Measurements from ENCODE around the gene GPR150.

GPR150 gene

DNA sequence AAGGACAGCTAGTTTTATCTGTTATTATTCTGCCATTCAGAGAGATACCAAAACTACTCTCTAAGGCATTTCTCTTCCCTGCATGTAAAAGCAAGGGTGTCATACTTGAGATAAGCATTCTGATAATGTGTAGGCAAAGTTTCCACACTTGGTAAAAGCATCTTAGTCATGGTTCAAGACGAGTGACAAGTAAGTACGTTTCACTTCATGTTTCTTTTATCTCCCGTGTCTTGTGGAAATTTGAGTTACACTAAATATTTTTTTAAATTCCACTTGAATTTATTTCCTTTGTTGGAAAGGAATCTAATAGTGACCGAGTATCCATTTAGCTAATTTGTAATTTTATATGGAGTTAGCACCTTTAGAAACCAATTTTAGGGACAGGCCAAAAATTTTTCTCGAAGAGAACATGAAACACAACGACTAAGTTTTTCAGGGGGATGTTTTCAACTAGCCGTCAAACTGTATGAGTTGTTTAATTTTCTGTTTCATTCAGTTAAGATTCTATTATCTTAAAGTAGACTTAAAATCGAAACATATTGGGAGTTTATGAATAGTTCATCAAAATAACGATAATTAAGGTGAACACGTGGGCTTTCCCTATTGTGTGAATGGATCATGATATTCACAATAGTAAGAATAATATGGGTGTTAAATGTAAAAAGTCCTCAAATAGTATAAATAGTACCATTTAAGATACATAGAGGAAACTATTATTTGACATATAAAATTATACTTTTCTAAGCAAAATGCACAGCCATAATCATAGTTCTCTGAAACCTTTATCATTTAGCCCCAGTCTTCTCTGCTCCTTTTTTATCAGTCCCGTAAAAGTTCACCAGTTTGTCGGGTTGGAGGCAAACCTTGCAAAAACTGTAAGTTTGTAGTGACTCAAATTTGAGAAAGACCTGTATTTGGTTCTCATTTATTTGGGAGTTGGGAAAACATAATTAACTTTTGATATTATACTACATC is 28.3 kb downstream of the GPR150 start:
- no peak overlapping the region for H3K4me3 ChIP-seq (ENCODE audit: low read depth, low read length)

DNA sequence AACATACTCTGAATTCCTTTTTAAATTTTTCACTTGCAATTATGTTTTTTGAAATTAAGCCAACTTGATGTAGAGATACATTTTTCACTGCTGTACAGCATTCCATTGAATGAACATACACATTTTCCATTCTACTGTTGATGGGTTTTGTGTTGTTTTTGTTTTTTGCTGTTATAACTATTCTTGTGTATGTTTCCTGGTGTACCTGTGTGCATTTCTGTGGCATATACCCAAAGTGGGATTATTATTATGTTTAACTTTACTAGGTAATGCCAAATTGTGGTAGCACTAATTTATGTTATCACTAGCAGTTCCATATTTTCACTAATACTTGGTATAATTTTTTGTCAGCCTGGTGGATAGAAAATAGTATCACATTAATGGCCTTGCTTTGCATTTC is 29.4 kb downstream of the GPR150 start:
- no peak overlapping the region for H3K4me3 ChIP-seq (ENCODE audit: low read depth, low read length)

DNA sequence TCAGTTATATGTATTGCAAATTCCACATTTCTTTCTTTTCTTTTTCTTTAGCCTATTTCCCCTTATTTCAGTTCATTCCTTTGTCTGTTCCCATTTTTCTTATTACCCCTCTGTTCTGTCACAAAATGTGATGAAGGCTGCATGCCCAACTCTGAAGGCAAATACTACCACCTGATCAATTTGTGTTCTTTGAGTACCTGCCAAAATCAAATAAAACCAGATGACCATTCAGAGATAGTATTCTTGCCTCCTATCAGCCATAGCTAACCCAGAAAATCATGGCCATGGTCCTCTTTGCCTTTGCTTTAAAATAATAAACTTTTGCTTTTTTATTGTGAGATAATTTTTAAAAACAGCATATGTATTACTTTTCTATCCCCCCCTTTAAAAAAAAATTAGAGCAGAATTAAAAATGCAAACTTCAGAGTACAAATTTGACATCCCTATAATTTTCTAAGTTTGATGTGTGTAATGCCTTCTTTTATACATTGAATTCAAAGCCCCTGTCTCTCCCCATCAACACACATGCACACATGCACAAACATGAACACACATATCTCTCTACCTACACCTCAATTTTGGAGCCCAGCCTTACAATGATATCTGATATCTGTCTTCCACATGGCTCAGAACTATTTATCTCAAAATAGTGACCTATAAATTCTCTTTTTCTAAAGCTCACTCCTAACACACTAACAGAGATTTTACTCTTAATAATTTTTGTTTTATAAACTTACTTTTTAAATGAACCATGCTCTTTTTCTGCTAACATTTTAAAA is 30.1 kb downstream of the GPR150 start:
- no peak overlapping the region for H3K4me3 ChIP-seq (ENCODE audit: low read depth, low read length)

DNA sequence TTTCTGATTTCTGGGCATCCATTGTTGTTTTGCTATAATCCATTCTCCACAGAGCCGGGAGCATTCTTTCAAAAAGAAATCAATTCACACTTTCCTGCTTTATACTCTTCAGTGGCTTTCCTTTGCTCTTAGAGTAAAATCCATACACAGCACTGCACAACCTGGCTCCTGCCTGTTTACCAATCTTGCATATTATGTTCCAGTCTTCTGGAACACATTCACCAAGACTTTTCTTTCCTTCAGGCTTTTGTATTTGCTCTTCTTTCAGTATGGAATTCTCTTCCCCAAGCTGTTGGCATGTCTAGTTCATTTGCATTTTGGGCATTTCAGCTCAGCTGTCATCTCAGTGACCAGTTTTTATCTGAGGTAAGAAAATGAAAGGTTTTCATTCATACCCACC is 33.0 kb downstream of the GPR150 start:
- H3K4me3 ChIP-seq (ENCODE audit: low read depth, low read length) = no peak overlapping the region

DNA sequence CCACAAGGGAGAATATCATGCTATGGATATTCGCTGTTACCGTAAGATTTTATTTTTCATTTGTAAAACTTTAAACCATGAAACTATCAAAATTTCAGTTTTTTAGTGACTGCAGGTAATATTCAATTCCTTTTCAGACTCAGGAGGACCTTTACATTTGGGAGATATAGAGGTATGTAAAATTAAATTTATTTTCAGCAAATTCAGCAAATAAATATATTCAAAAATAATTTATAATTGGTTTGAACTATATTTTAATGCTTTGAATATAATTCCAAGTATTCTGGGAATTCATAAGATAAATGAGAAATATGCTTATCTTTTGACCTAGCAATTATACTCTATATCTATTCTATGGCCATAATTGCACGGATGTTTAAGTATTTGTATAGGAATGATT is 34.3 kb downstream of the GPR150 start:
- H3K4me3 ChIP-seq (ENCODE audit: low read depth, low read length) = no peak overlapping the region

DNA sequence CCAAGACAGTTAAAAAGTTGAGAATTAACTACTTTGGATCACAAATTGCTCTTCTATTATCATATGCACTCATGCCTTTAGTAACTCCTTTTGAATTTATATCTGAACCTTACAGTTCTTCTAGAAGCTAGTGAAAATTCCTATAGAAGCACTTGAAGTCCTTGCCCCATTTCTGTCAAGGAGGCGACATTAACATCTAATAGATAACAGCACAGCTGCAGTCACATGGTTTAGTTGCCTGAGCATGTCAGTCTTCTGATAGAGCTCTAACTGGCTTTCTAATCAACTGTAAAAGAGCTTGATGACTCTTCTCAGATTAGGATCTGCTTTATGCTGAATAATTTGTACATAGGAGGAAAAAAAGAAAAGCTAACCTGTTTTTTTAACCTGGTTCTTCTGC is 35.7 kb downstream of the GPR150 start:
- no peak overlapping the region for H3K4me3 ChIP-seq (ENCODE audit: low read depth, low read length)

DNA sequence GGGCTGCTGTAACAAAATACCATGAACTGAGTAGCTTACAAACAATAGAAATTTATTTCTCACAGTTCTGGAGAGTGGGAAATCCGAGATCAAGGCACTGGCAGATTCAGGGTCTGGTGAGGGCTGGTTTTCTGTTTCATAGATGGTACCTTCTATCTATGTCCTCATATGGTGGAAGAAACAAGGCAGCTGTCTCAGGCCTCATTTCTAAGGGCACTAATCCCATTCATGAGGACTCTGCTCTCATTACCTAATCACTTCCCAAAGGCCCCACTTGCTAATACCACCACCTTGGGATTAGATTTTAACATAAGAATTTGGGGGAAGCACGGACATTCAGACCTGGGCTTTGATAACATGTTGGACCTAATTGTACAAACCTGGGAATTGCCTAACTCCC is 40.2 kb downstream of the GPR150 start:
- no peak overlapping the region for H3K4me3 ChIP-seq (ENCODE audit: low read depth, low read length)

DNA sequence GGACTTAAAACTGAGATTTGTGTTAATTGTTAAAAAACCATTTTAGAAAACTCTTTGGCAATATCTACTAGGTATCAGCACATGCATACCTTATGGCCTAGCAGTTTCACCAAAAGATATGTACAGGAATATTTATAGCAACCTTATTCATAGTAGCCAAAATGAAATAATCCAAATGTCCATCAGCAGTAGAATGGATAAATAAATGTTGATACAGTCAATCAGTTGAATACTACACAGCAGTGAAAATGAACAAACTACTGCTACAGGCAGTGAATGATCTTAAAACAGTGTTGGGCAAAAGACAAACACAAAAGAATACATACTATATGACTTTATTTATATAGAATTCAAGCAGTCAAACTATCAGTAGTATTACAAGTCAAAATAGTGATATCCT is 43.1 kb downstream of the GPR150 start:
- H3K4me3 ChIP-seq (ENCODE audit: low read depth, low read length) = no peak overlapping the region

DNA sequence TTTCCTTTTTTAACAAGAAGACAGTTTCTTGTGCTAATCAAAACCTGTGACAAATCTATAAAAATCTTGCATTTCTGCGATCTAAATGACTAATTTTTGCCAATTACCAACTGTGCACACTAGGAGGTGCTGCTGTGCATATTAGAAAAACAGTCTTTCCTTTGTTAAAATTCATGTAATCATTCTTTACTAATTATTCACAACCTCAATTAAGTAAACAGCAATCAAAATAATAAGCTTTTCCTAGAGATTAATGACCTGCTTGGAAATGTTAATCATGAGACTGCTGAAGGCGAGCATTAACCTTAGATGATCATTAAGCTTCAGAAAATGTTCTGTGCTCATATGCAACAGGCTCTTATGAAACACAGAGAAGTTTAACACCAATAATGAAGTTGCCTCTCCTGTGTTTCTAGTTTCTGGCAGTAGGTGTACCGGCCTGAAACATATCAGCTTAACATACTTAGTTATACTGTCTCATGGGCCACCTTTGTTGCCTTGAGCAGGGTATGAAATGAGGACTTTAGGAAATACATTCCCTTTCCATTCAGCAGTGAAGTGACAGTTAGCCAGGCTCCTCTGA is 44.4 kb downstream of the GPR150 start:
- no peak overlapping the region for H3K4me3 ChIP-seq (ENCODE audit: low read depth, low read length)

DNA sequence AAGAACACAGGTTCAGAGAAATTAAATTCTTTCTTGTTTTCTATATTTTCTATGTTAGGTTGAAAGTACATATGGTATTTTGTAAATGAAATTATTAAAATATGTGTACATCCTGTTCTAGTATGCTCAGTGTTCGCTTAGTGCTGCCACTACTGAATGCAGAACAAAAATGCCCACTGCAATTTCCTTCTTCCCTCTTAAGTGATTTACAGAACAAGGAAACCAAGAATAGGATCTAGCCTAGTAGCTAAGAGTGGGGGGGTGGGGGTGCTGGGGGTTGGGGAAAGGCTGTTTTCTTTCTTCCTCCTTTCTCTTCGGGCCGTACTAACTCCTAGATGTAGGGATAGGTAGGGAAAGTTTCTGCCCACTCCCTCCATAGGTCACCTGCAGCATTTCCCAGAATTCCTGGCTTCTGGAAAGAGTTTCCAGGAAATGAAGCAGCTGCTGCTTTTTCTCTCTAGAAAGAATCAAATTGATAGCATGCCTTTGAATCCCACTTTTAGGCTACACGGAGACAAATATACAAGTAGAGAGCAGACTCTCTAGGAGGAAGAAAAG is 47.3 kb downstream of the GPR150 start:
- no peak overlapping the region for H3K4me3 ChIP-seq (ENCODE audit: low read depth, low read length)

DNA sequence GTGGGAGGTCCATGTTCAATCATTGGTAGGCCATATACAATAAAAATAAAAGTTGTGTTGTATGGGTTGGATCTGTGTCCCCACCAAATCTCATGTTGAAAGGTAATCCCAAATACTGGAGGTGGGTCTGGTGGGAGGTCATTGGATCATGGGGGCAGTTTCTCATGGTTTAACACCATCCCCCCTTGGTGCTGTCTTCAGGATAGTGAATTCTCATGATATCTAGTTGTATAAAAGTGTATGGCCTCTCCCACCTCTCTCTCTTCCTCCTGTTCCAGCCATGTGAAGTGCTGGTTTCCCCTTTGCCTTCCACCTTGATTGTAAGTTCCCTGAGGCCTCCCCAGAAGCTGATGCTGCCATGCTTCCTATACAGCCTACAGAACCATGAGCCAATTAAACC is 47.8 kb downstream of the GPR150 start:
- H3K4me3 ChIP-seq (ENCODE audit: low read depth, low read length) = no peak overlapping the region

DNA sequence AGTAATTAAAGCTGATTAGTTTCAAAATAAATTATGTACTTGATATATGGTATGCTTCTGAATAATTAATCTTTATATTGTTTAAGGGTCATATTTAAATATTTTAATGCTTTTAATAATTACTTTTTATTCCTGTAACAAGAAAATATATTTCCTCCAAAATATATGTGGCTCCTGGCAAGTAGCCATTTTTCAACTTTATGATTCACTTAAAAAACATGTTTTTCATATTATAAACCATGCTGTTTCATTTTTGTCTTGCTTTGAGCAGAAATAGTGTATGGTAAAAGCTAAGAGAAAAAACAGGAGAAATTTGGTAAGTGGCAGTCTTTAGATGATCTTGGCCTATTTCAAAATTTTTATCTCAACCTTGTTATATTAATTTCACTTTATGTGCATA is 48.3 kb downstream of the GPR150 start:
- no peak overlapping the region for H3K4me3 ChIP-seq (ENCODE audit: low read depth, low read length)

DNA sequence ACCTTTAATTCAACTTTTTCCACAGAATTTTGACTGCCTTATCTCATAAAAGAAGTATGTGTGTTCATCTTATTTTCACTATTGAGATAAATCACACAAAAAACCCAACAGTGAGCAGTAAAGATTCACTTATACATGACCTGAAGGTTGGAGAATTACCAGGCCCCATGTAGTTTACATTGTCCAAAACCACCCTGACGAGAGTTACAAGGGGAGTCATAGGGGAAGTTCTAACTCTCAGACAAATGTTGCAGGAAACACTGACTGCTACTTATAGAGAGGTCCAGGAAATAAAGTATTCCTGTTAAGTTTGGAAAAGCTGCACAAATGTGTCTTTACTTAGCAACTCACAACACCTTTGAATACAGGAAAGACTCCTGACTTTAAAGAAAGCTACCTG is 48.8 kb downstream of the GPR150 start:
- H3K4me3 ChIP-seq (ENCODE audit: low read depth, low read length) = no peak overlapping the region

DNA sequence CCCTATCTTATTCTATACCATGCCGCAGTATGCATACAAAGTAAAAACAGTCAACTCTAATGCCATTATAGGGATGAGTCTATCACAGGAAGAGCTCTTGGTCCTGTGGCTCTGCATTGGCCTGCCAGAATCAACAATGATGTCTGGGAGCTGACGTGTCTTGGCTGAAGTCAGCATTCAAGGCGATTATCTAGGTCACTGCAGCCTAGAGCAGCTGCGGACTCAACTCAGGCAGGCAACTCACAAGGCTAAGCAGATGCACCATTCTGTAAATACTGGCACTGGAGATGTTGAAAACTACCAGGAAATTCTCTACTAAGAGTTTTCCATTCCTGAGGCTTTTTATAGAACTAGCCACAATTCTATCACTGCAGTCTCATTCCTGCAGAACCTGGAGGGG is 49.7 kb downstream of the GPR150 start:
- H3K4me3 ChIP-seq (ENCODE audit: low read depth, low read length) = no peak overlapping the region

DNA sequence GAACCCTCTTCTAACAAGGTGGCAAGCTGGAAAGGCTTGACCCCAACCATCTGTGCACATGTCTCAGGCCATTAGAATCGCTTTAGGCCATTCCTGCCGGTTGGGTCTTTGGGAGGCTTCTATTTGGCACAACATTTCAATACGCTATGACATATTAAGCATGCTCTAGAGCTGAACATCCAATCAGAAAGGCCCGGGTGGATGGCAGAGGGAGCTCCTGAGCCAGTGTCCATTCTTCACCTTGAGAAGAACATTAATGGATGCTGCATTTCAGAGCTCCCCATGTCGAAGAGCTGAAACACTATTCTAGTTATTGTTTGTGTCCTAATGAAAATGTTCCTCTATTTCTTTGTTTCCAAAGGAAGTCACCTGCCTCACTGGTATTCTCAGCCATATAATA is 50.1 kb downstream of the GPR150 start:
- no peak overlapping the region for H3K4me3 ChIP-seq (ENCODE audit: low read depth, low read length)

DNA sequence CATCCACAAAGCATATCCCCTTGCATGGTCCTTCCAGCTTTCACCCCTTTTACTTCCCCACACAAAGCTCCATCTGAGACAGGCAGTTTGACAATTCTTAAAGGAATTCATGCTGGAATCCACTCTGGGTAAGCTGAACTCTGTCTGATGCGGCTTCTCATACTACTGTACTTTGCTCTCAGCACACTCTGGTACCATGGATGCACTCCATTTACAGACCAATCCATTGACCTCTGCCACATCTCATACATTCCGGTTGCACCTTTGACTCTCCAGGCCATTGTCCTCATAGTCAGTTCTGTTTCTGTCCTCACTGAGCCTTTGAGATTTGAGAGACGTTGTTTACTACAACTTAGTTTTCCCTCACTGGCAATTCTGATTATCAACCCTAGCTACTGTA is 50.7 kb downstream of the GPR150 start:
- no peak overlapping the region for H3K4me3 ChIP-seq (ENCODE audit: low read depth, low read length)

Data from iPS-11a (cell line).